K562 (cell line): Measurements from ENCODE around the gene BZW2. TPM values are rescaled to one million over a fixed set of nuclear protein-coding genes. Genes with fewer than 3 reads are reported as not detected.

Experiments used
- ATAC-seq: fragments of 200-7000 bp; cut with Tn5 transposase; 3 replicates; pipeline ENCODE4 v1.9.1; 2020; ENCODE audit warnings: moderate library complexity
- BruUV-seq: library from RNA; stranded (reverse); fragments of 400-500 nt; replicated peaks from 2 replicates; lab custom pipeline; 2021; lab: Mats Ljungman, UMichigan
- CTCF ChIA-PET: fragments of 300-600 bp; formaldehyde crosslinking; extraction: SDS; loops from one replicate; lab custom pipeline; 2021; ENCODE audit warnings: low intra/inter-chr PET ratio; lab: Yijun Ruan, JAX
- POLR2A ChIA-PET: fragments of 300-600, 350-650 bp; sonication (Branson Sonifier 250); formaldehyde crosslinking; extraction: SDS; loops from one replicate; lab custom pipeline; 2021; ENCODE audit warnings: antibody characterized with exemption, inconsistent platforms; lab: Yijun Ruan, JAX
- DNase-seq, 4 experiments: peaks; one replicate each; pipeline versions ENCODE4 v3.0.0 to v3.0.0-alpha.2; 2011 to 2018; ENCODE audit warnings: low spot score in 3 of 4, mixed read lengths in 3 of 4; ENCODE audit errors: extremely low read depth in 1 of 4
- FAIRE-seq: peaks from 2 replicates; lab custom pipeline; 2011; peaks lifted over from hg19 to GRCh38; lab: Jason Lieb, UNC
- H2AFZ ChIP-seq: 2 replicates; pipeline ENCODE4 v1.6.0; 2011; ENCODE audit warnings: low read depth, low read length, control low read depth, inconsistent platforms
- H3K27ac ChIP-seq: fragments of 200-600 bp; 3 replicates; pipeline ENCODE4 v1.8.0; 2011; ENCODE audit warnings: low read depth, mild to moderate bottlenecking, control low read depth, inconsistent platforms, low read length, moderate library complexity, mixed read lengths; ENCODE audit errors: extremely low read depth
- H3K27me3 ChIP-seq, 2 experiments: fragments of 300-600 bp in 1 of 2; 2 replicates in 1 of 2; 3 replicates in 1 of 2; pipeline versions ENCODE4 v1.6.0 to v1.8.0; 2011; ENCODE audit warnings: inconsistent platforms in 2 of 2, low read length in 2 of 2, mild to moderate bottlenecking in 1 of 2, mixed read lengths in 1 of 2, moderate library complexity in 1 of 2; ENCODE audit not compliant: control insufficient read depth in 2 of 2, insufficient read depth in 2 of 2
- H3K36me3 ChIP-seq: fragments of 300-600 bp; 3 replicates; pipeline ENCODE4 v1.8.0; 2011; ENCODE audit warnings: mild to moderate bottlenecking, low read length, inconsistent platforms; ENCODE audit not compliant: control insufficient read depth, insufficient read depth
- H3K4me1 ChIP-seq, 2 experiments: fragments of 200-600 bp in 1 of 2; replicated peaks in 1 of 2; 2 replicates in 1 of 2; 3 replicates in 1 of 2; pipeline versions ENCODE4 v1.5.1 to v1.8.0; 2011; ENCODE audit warnings: inconsistent platforms in 2 of 2, low read length in 2 of 2, mild to moderate bottlenecking in 1 of 2, mixed read lengths in 1 of 2, moderate library complexity in 1 of 2; ENCODE audit not compliant: control insufficient read depth in 2 of 2, insufficient read depth in 2 of 2
- H3K4me2 ChIP-seq: 2 replicates; pipeline ENCODE4 v1.6.1; 2011; ENCODE audit warnings: low read length, control low read depth, inconsistent platforms, mixed read lengths; ENCODE audit not compliant: insufficient read depth
- H3K4me3 ChIP-seq: fragments of 200-600 bp; sonication (generic), shearing (Covaris generic); 2 replicates; pipeline ENCODE4 v1.5.1; 2016; ENCODE audit warnings: control low read depth, inconsistent platforms
- H3K79me2 ChIP-seq: fragments of 200-600 bp; 3 replicates; pipeline ENCODE4 v1.8.0; 2011; ENCODE audit warnings: low read length, inconsistent platforms; ENCODE audit not compliant: control insufficient read depth, insufficient read depth
- H3K9ac ChIP-seq, 2 experiments: 2 replicates each; pipeline versions ENCODE4 v1.6.0 to v1.6.1; 2011; ENCODE audit warnings: low read depth in 2 of 2, low read length in 2 of 2, control low read depth in 1 of 2, inconsistent platforms in 1 of 2, mild to moderate bottlenecking in 1 of 2, mixed read lengths in 1 of 2; ENCODE audit not compliant: insufficient read depth in 1 of 2
- H3K9me1 ChIP-seq: one replicate; pipeline ENCODE4 v1.6.0; 2011; ENCODE audit warnings: inconsistent platforms, mild to moderate bottlenecking, low read length, moderate library complexity; ENCODE audit not compliant: control insufficient read depth, insufficient read depth
- H3K9me3 ChIP-seq: replicated peaks from 2 replicates; pipeline ENCODE4 v1.5.1; 2011; ENCODE audit warnings: low read depth, low read length, inconsistent platforms; ENCODE audit not compliant: control insufficient read depth, insufficient read depth
- H4K20me1 ChIP-seq: replicated peaks from 2 replicates; pipeline ENCODE4 v1.6.1; 2011; ENCODE audit warnings: low read length, inconsistent platforms, mixed read lengths; ENCODE audit not compliant: control insufficient read depth, insufficient read depth
- CTBP1 ChIP-seq: fragments of 450-650 bp; IDR thresholded peaks from 2 replicates; pipeline ENCODE4 v1.6.1; 2016; ENCODE audit warnings: borderline replicate concordance
- GTF2A2 ChIP-seq: IDR thresholded peaks from 2 replicates; pipeline ENCODE4 v1.6.1; 2016; ENCODE audit warnings: mild to moderate bottlenecking, missing genetic modification characterization, missing compliant biosample characterization
- KHSRP ChIP-seq: fragments of 450-650 bp; IDR thresholded peaks from 2 replicates; pipeline ENCODE4 v1.6.1; 2017
- NONO ChIP-seq, 2 experiments: fragments of 200-400 bp in 1 of 2; fragments of 450-650 bp in 1 of 2; formaldehyde crosslinking in 1 of 2; IDR thresholded peaks; 2 replicates each; pipeline ENCODE4 v1.6.1; 2017; ENCODE audit warnings: low read depth in 2 of 2, mild to moderate bottlenecking in 2 of 2, moderate library complexity in 2 of 2, low read length in 1 of 2
- POLR2AphosphoS2 ChIP-seq: IDR thresholded peaks from 2 replicates; pipeline ENCODE4 v1.6.1; 2012; ENCODE audit warnings: low read length, improper control_type of control experiment
- SAFB ChIP-seq: fragments of 200-400 bp; formaldehyde crosslinking; IDR thresholded peaks from 2 replicates; pipeline ENCODE4 v1.6.1; 2017; ENCODE audit warnings: low read depth, low read length, borderline replicate concordance
- STAG1 ChIP-seq: sonication (generic); formaldehyde crosslinking; IDR thresholded peaks from 2 replicates; pipeline ENCODE4 v1.5.0; 2020; ENCODE audit warnings: missing genetic modification reagents, borderline replicate concordance
- TEAD4 ChIP-seq, 2 experiments: sonication (generic) in 1 of 2; formaldehyde crosslinking in 1 of 2; IDR thresholded peaks; 2 replicates each; pipeline versions ENCODE4 v1.6.1 to v1.8.0; 2012 to 2022; ENCODE audit warnings: borderline replicate concordance in 1 of 2, inconsistent platforms in 1 of 2, low read length in 1 of 2, mild to moderate bottlenecking in 1 of 2, missing genetic modification reagents in 1 of 2
- YY1 ChIP-seq, 3 experiments: IDR thresholded peaks; 2 replicates each; pipeline ENCODE4 v1.6.1; 2011; ENCODE audit warnings: low read length in 2 of 3, mild to moderate bottlenecking in 2 of 3, moderate library complexity in 2 of 3, borderline replicate concordance in 1 of 3, control low read depth in 1 of 3, low read depth in 1 of 3; ENCODE audit not compliant: insufficient read depth in 3 of 3, insufficient replicate concordance in 2 of 3, control insufficient read depth in 1 of 3, insufficient read length in 1 of 3; ENCODE audit errors: extremely low read depth in 1 of 3
- ZC3H11A ChIP-seq: IDR thresholded peaks from 2 replicates; pipeline ENCODE4 v1.6.1; 2012; ENCODE audit warnings: low read depth, low read length, improper control_type of control experiment
- ZC3H4 ChIP-seq: sonication (generic); formaldehyde crosslinking; IDR thresholded peaks from 2 replicates; pipeline ENCODE4 v1.9.0; 2021; ENCODE audit warnings: missing genetic modification reagents, borderline replicate concordance
- ZNF121 ChIP-seq: sonication (generic); formaldehyde crosslinking; conservative IDR thresholded peaks from 2 replicates; pipeline ENCODE4 v1.8.0; 2022; ENCODE audit warnings: missing genetic modification reagents
- ZNF140 ChIP-seq: fragments of 250-450 bp; sonication (Bioruptor Pico); IDR thresholded peaks from 2 replicates; pipeline ENCODE4 v1.8.0; 2021; ENCODE audit warnings: moderate library complexity, mild to moderate bottlenecking, inconsistent platforms
- ZNF316 ChIP-seq: fragments of 450-650 bp; IDR thresholded peaks from 2 replicates; pipeline ENCODE4 v1.6.1; 2016
- ZNF444 ChIP-seq: fragments of 250-450 bp; sonication (Bioruptor Pico); IDR thresholded peaks from 2 replicates; pipeline ENCODE4 v1.4.0; 2020; ENCODE audit warnings: mild to moderate bottlenecking, moderate library complexity
- ZNF785 ChIP-seq: fragments of 250-450 bp; sonication (Bioruptor Pico); IDR thresholded peaks from 2 replicates; pipeline ENCODE4 v1.4.0; 2020; ENCODE audit warnings: mild to moderate bottlenecking
- ZZZ3 ChIP-seq: fragments of 450-650 bp; IDR thresholded peaks from 2 replicates; pipeline ENCODE4 v1.6.1; 2016; ENCODE audit warnings: antibody characterized with exemption, mild to moderate bottlenecking, moderate library complexity
- WGBS: fragments of 100-300 bp; shearing (Covaris generic); methylation state at CpG from one replicate; pipeline ENCODE4 v1.1.6; 2016; ENCODE audit warnings: low coverage, mixed read lengths; ENCODE audit not compliant: insufficient coverage; ENCODE audit errors: missing lambda C conversion rate; 5-methylcytosine and 5-hydroxymethylcytosine counted together
- in situ Hi-C: fragments of 300-500 bp; cut with MboI; formaldehyde crosslinking; loops from 4 replicates; pipeline ENCODE4 v1.15.0; 2018; ENCODE audit warnings: inconsistent platforms, mixed read lengths
- intact Hi-C: fragments of 100-400 bp; cut with micrococcal nuclease; formaldehyde crosslinking; loops from 2 replicates; pipeline ENCODE4 v1.14.2; 2022
- polyA plus RNA-seq, 8 experiments: library from polyadenylated mRNA; depleted of rRNA in 4 of 8; stranded (reverse) in 5 of 8; unstranded in 3 of 8; fragments of >200 nt; fragmentation: Nextera tagmentation in 2 of 8; fragmentation: Illumina TruSeq in 1 of 8; extraction: Ambion mirVana in 2 of 8; extraction: Trizol in 1 of 8; gene quantifications; 2 replicates each; pipeline versions ENCODE4 v1.2.1 to v1.2.3, GENCODE V29; 2011 to 2014; ENCODE audit warnings: inconsistent platforms in 1 of 8, missing spikeins in 1 of 8
- total RNA-seq, 7 experiments: library from RNA; depleted of rRNA in 6 of 7; stranded (reverse); fragments of >200 nt in 6 of 7; fragmentation: Illumina TruSeq in 2 of 7; extraction: Trizol in 2 of 7; gene quantifications; 2 replicates each; pipeline versions ENCODE4 v1.2.1 to v1.2.3, GENCODE V29; 2011 to 2021; ENCODE audit warnings: low replicate concordance in 1 of 7
- TF ChIP-seq, protein P1 (sequence below): fragments of 150-350 bp; conservative IDR thresholded peaks from 2 replicates; pipeline ENCODE4 v1.6.1; 2014; ENCODE audit warnings: low read length
- TF ChIP-seq, protein P2 (sequence below): fragments of 250-450 bp; sonication (Bioruptor Pico); IDR thresholded peaks from 2 replicates; pipeline ENCODE4 v1.5.1; 2021; ENCODE audit warnings: mild to moderate bottlenecking

Gene BZW2
- total and polyA plus RNA-seq, 9 of the 15 experiments (the other 6 are each of a cell fraction or from before 2014, with no cell fraction given) = 140 to 316 (median 173) TPM

DNA sequence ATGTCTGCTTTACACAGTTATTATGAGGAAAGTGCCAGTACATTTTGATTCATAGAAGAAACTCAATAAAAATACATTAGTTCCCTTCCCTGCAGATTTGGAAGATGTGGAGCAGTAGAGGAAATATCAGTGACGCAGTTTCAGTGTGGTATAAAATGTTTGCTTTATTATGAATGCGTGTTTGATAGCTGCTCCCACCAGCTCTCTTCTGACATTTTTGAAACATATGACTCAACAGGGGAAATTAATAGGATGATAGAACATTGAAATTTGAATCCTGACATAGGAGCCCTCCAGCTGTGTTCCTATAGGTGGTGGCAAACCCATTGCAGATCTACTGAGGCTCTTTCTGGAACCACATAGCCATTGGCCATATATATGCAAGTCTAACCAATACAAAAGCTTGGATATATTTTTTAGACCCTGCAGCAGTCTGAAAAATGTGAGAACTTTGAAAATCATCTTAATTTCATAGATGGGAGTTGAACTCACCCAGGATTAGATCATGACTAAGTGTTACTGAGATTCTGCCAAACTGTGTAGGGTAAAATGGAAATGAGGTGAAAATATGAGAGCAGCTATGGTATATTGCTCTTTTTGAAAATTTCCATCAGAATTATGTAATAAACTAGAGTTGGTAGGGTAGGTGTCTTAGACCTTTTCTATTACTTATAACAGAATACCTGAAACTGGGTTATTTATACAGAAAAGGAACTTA is 47.8 kb downstream of the BZW2 start:
- ChIA-PET POLR2A (interaction anchor here (0.6 kb wide), 1 partner anchor 65 kb away, joined by 3 read pairs; no protein-coding TSS in a partner anchor), CTCF (interaction anchor here (1.2 kb wide), 1 partner anchor 224 kb away, joined by 3 read pairs; no protein-coding TSS in a partner anchor)
- Histone ChIP-seq H3K27me3 (no peaks in the 10 kb centered on the region), H3K36me3 (peaks cover 98% of the 10 kb centered on the region), H3K9me3 (no peaks in the 10 kb centered on the region), H3K27ac (no peak overlapping the region), H3K4me1 (no peaks in the 10 kb centered on the region), H2AFZ (no peak overlapping the region), H3K9me1 (no peaks in the 10 kb centered on the region), H4K20me1 (no peaks in the 10 kb centered on the region), H3K4me3 (no peak overlapping the region), H3K79me2 (no peaks in the 10 kb centered on the region), H3K9ac (no peak overlapping the region), H3K4me2 (no peak overlapping the region)
- 96% methylated on average over 2 of the region's 2 CpGs for WGBS
- ATAC-seq (no peak), FAIRE-seq (no peak), DNase-seq (no peak)
- in situ Hi-C loops = no loop called here
- intact Hi-C loops = loop anchor here (2.0 to 10.0 kb wide), 2 partner anchors 225 to 579 kb away; no protein-coding TSS in a partner anchor
- no TSS peak for BruUV-seq
- no peak for TF ChIP-seq ZNF785
- TF ChIP-seq ZC3H11A = no peak
- TF ChIP-seq STAG1 (CRISPR knock-in tag) = no peak
- no peak for TF ChIP-seq CTBP1
- TF ChIP-seq SAFB = no peak
- TF ChIP-seq, protein P1, sequence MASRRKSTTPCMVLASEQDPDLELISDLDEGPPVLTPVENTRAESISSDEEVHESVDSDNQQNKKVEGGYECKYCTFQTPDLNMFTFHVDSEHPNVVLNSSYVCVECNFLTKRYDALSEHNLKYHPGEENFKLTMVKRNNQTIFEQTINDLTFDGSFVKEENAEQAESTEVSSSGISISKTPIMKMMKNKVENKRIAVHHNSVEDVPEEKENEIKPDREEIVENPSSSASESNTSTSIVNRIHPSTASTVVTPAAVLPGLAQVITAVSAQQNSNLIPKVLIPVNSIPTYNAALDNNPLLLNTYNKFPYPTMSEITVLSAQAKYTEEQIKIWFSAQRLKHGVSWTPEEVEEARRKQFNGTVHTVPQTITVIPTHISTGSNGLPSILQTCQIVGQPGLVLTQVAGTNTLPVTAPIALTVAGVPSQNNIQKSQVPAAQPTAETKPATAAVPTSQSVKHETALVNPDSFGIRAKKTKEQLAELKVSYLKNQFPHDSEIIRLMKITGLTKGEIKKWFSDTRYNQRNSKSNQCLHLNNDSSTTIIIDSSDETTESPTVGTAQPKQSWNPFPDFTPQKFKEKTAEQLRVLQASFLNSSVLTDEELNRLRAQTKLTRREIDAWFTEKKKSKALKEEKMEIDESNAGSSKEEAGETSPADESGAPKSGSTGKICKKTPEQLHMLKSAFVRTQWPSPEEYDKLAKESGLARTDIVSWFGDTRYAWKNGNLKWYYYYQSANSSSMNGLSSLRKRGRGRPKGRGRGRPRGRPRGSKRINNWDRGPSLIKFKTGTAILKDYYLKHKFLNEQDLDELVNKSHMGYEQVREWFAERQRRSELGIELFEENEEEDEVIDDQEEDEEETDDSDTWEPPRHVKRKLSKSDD = no peak
- TF ChIP-seq YY1 (IDR thresholded peaks at IDR 0.05; ENCODE audit: borderline replicate concordance in 1 of 3, control insufficient read depth in 1 of 3, extremely low read depth in 1 of 3, insufficient read depth in 3 of 3, insufficient read length in 1 of 3, insufficient replicate concordance in 2 of 3, low read depth in 1 of 3, low read length in 2 of 3) = no peak
- TF ChIP-seq ZC3H4 = no peak
- no peak for TF ChIP-seq ZNF316
- TF ChIP-seq ZNF140 (CRISPR knock-in tag) = no peak
- TF ChIP-seq GTF2A2 (tag) = no peak
- no peak for TF ChIP-seq ZZZ3
- TF ChIP-seq TEAD4 (IDR thresholded peaks at IDR 0.05; ENCODE audit: low read length) = no peak
- TF ChIP-seq TEAD4 (CRISPR knock-in tag; IDR thresholded peaks at IDR 0.05; ENCODE audit: borderline replicate concordance) = no peak
- TF ChIP-seq KHSRP = no peak
- TF ChIP-seq, protein P2, sequence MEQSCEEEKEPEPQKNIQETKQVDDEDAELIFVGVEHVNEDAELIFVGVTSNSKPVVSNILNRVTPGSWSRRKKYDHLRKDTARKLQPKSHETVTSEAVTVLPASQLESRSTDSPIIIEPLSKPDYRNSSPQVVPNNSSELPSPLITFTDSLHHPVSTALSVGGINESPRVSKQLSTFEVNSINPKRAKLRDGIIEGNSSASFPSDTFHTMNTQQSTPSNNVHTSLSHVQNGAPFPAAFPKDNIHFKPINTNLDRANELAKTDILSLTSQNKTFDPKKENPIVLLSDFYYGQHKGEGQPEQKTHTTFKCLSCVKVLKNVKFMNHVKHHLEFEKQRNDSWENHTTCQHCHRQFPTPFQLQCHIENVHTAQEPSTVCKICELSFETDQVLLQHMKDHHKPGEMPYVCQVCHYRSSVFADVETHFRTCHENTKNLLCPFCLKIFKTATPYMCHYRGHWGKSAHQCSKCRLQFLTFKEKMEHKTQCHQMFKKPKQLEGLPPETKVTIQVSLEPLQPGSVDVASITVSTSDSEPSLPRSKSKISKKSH (CRISPR knock-in tag) = no peak
- no peak for TF ChIP-seq POLR2AphosphoS2
- TF ChIP-seq ZNF121 = no peak
- TF ChIP-seq NONO (IDR thresholded peaks at IDR 0.05; ENCODE audit: low read depth in 2 of 2, low read length in 1 of 2) = no peak
- no peak for TF ChIP-seq ZNF444 (CRISPR knock-in tag)
